ENCODE measurements around the gene EXOC6.

Gene EXOC6

GRCh38 chr10:93065675-93066543 is 217.6 kb downstream of the EXOC6 start:
- DNase-seq (ENCODE audit: low spot score): peak; percentile 42

GRCh38 chr10:93066544-93066913 is 218.2 kb downstream of the EXOC6 start:
- TF ChIP-seq CTCF (IDR thresholded peaks at IDR 0.05; ENCODE audit: extremely low read depth, missing control alignments): no peak
- DNase-seq (ENCODE audit: low spot score): peak; percentile 18

More at GRCh38 chr10:93065675-93066543, 217.6 kb downstream of the EXOC6 start:
- TF ChIP-seq CTCF (IDR thresholded peaks at IDR 0.05; ENCODE audit: extremely low read depth, missing control alignments): no peak

GRCh38 chr10:93067443-93068365 is 219.4 kb downstream of the EXOC6 start:
- DNase-seq (ENCODE audit: low spot score): peak; percentile 28
- no peak for TF ChIP-seq CTCF (IDR thresholded peaks at IDR 0.05; ENCODE audit: extremely low read depth, missing control alignments)

GRCh38 chr10:93068411-93069244 is 220.3 kb downstream of the EXOC6 start:
- peak; percentile 40 for DNase-seq (ENCODE audit: low spot score)
- no peak for TF ChIP-seq CTCF (IDR thresholded peaks at IDR 0.05; ENCODE audit: extremely low read depth, missing control alignments)

- no peak for DNase-seq (ENCODE audit: low spot score)
- no peak for TF ChIP-seq CTCF (IDR thresholded peaks at IDR 0.05; ENCODE audit: extremely low read depth, missing control alignments)
These were observed 220.9 kb downstream of the EXOC6 start for GRCh38 chr10:93069245-93069561.

- DNase-seq (ENCODE audit: low spot score): peak; percentile 24
- no peak for TF ChIP-seq CTCF (IDR thresholded peaks at IDR 0.05; ENCODE audit: extremely low read depth, missing control alignments)
These were observed 222.3 kb downstream of the EXOC6 start for GRCh38 chr10:93070378-93071176.
